GM10266 (cell line): Measurements from ENCODE around the gene DCLK1.

ENCODE experiments used
- DNase-seq: peaks from one replicate; pipeline ENCODE4 v3.0.0; 2012; ENCODE audit errors: extremely low spot score
- TF ChIP-seq, protein P1 (sequence below): IDR thresholded peaks from 2 replicates; pipeline ENCODE4 v1.5.1; 2012; ENCODE audit warnings: mild to moderate bottlenecking, low read depth; ENCODE audit not compliant: control insufficient read depth, insufficient read depth; ENCODE audit errors: missing control alignments

Gene DCLK1

DNA sequence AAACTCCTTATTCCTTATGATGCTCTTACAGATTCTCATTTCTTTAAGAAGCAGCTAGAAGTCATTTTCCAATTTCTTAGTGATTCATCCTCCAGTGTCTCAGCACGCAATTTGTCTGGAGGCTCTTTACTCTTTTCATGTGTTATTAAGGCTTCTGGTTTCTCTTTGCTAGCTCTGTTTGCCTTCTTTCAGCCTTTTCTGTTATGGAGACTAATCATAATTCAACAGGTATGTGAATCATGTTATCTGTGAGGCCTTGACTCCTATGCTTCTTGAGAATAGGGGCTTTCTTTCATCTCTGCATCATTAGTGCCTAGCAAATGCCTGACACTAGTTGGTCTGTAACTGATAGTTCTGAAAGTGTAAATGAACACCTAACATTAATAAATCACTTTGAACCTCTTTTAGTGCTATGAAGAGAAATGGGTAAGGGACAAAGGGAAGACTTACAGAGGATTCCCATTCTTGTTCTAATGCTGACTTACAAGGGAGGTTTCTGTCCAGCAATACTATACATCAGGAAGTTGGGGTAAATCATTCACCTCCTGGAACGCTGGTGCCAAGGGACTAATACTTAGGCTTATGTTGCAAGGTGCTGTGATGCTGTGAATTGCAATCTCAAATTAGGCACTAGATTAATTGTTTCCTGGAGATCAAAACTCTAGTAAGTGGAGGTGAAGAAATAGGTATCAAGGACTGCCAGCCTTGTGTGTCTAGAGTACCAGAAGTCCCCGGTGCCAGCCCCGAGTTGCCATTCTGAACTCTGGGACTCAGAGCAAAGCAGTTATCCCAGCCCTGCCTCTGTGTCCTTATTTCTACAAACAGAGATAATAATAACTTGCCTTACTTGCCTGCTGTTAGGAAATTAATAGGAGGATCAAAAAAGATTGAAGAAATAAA is 265.6 kb downstream of the DCLK1 start:
- DNase-seq = no peak
- TF ChIP-seq, protein P1, sequence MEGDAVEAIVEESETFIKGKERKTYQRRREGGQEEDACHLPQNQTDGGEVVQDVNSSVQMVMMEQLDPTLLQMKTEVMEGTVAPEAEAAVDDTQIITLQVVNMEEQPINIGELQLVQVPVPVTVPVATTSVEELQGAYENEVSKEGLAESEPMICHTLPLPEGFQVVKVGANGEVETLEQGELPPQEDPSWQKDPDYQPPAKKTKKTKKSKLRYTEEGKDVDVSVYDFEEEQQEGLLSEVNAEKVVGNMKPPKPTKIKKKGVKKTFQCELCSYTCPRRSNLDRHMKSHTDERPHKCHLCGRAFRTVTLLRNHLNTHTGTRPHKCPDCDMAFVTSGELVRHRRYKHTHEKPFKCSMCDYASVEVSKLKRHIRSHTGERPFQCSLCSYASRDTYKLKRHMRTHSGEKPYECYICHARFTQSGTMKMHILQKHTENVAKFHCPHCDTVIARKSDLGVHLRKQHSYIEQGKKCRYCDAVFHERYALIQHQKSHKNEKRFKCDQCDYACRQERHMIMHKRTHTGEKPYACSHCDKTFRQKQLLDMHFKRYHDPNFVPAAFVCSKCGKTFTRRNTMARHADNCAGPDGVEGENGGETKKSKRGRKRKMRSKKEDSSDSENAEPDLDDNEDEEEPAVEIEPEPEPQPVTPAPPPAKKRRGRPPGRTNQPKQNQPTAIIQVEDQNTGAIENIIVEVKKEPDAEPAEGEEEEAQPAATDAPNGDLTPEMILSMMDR = no peak

DNA sequence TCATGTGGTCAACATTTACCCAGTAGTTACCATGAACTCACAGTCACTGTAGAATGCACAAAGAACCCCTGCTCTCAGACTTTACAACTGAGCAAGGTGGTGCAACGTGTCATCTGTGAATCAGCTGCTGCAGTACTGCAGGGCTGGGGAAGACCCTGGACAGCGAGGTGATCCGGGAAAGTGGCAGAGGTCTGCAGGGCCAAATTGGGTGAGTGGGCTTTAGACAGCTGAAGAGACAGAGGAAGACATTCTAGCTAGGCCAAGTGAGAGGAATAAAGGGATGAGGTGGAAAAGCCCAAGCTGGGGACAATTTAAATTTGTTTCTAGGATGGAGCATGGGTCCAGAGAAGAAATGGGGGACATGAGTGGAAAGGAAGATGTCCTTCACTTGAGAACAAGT is 270.5 kb downstream of the DCLK1 start:
- no peak for DNase-seq
- TF ChIP-seq, protein P1 = no peak

DNA sequence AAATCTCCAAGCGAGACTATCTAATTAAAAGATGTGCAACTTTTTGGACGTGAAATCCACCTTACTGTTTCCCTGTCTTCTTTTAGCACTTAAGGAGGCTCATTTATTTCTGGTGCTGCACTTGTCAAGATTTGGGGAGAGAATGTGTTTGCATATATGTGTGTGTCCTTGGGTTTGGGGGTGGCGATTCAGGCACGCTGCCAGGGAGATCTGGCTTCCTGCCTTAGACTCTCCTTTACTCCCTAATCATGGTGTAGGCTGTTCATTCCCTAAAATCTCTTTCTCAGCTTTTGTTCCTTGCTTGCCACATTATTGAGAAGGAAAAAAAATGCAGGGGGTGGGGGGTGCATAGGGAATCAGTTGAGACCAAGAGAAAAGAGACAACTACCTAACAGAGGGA is 271.2 kb downstream of the DCLK1 start:
- DNase-seq = no peak
- TF ChIP-seq, protein P1 = no peak

DNA sequence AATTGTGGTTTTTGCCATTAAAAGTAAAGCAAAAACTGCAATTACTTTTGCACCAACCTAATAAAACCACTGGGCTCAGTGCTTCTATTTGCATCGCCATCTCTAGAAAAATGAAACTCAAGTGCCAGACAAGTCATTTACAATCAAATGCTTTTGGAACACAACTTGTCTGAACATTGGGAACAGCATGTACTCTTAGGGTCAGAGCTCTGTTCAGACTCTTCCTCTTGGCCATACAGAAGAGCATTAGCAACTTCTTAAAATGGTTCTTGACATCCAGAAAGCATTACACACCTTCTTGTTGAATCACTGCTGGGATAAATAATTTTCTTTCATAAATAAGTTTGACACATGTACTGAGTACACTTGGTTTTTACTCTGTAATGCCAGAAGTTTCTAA is 272.5 kb downstream of the DCLK1 start:
- DNase-seq = no peak
- TF ChIP-seq, protein P1 = no peak

DNA sequence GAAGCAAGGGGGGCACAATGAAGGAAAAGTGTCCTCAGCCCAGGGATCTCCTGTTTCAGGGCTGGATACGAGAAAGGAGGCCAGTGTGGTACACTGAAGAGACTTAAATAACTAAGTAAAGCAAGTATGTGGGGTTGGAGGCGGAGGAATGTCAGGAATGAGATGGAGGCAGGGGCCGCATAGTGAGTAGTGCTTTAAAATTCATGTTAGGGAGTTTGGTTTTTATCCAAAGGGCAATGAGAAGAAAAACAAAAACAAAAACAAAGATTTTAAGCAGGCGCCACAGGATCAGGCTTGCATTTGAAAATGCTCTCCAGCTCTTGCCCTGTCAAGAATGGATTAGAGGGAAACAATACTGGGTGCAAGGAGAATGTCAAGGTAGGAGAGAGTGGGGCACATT is 273.4 kb downstream of the DCLK1 start:
- no peak for DNase-seq
- TF ChIP-seq, protein P1 = no peak

DNA sequence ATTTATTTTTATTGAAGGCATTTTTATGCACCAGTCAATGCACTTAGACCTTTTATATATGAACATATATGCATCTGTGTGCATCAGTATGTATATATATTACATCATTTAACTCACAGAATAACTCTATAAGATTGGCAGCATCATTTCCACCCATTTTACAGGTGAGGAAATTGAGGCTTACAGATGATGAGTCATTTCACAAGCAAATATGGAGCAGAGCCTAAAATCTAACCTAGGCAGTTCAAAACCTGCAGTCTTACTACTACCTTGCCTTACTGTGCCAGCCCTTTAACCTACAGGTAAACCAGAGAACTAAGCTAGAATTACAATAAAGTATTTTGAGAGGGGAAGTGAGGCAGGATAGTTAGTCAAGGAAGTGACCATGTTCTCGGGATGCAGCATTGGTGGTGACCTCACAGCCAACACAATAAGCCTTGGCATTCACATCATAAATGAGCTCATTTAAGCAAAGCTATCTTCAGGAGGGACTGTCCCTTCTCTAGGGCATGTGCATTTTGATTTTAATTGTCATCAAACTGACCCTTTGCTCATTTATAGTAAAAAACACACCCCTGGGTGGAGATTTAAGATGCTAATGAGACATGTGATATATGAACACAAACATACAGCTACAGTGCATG is 274.3 kb downstream of the DCLK1 start:
- TF ChIP-seq, protein P1 = no peak
- no peak for DNase-seq

DNA sequence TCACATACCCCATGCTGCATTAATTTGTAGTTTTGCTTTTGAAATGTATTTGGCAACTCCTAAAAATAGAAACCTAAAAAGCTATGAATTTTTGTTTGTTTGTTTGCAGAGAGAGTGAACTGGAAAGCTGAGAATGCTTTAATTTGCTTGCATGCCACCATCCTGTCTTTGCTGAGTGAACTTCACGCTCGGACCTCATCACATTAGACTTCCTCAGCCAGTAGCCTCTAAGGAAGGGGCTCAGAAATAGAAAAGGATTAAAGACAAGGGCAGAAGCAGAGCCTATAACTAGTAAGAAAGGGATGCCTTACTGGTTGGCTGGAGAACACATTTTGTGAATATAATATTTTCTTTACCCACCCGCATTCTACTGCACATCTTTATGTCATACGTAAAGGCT is 275.1 kb downstream of the DCLK1 start:
- no peak for DNase-seq
- TF ChIP-seq, protein P1 = no peak
